Panc1 (cell line): ENCODE data around the gene TMEM258. TPM values are rescaled to one million over a fixed set of nuclear protein-coding genes. Genes with fewer than 3 reads are reported as not detected.

Source experiments
- ATAC-seq: fragments of 200-7000 bp; cut with Tn5 transposase; 2 replicates; pipeline ENCODE4 v1.9.1; 2020; ENCODE audit warnings: mild to moderate bottlenecking, moderate library complexity
- BruUV-seq: library from RNA; stranded (reverse); fragments of 400-500 nt; replicated peaks from 2 replicates; lab custom pipeline; 2021; lab: Mats Ljungman, UMichigan
- CTCF ChIA-PET: fragments of 300-600 bp; sonication (Branson Sonifier 250); formaldehyde crosslinking; loops from one replicate; lab custom pipeline; 2022; ENCODE audit warnings: antibody characterized with exemption; lab: Charles Lee
- POLR2A ChIA-PET: fragments of 300-600 bp; sonication (Branson Sonifier 250); formaldehyde crosslinking; loops from one replicate; lab custom pipeline; 2022; ENCODE audit warnings: antibody characterized with exemption; lab: Charles Lee
- DNase-seq: peaks from one replicate; pipeline ENCODE4 v3.0.0-alpha.2; 2010; ENCODE audit warnings: low read depth, low spot score
- H3K27ac ChIP-seq: 2 replicates; pipeline ENCODE4 v1.5.1; 2011; ENCODE audit warnings: mild to moderate bottlenecking, low read length, inconsistent platforms
- H3K27me3 ChIP-seq: fragments of 200-500 bp; sonication (Bioruptor generic); 2 replicates; pipeline ENCODE4 v1.6.0; 2014; ENCODE audit warnings: low read length, inconsistent platforms; ENCODE audit not compliant: control insufficient read depth, insufficient read depth
- H3K36me3 ChIP-seq: fragments of 200-500 bp; sonication (Bioruptor generic); 2 replicates; pipeline ENCODE4 v1.5.1; 2014; ENCODE audit warnings: inconsistent platforms, mild to moderate bottlenecking, low read length, moderate library complexity; ENCODE audit not compliant: control insufficient read depth, insufficient read depth
- H3K4me1 ChIP-seq: 2 replicates; pipeline ENCODE4 v1.5.1; 2011; ENCODE audit warnings: inconsistent platforms, mild to moderate bottlenecking, low read length, moderate library complexity; ENCODE audit not compliant: control insufficient read depth, insufficient read depth
- H3K4me3 ChIP-seq, 2 experiments: 2 replicates each; pipeline ENCODE4 v1.5.1; 2011 to 2012; ENCODE audit warnings: low read depth in 2 of 2, low read length in 2 of 2, mild to moderate bottlenecking in 2 of 2, inconsistent platforms in 1 of 2, moderate library complexity in 1 of 2
- H3K9me3 ChIP-seq: fragments of 200-500 bp; sonication (Bioruptor generic); 2 replicates; pipeline ENCODE4 v1.5.1; 2014; ENCODE audit warnings: low read depth, mild to moderate bottlenecking, inconsistent platforms, low read length, moderate library complexity; ENCODE audit not compliant: control insufficient read depth, insufficient read depth
- POLR2AphosphoS5 ChIP-seq: IDR thresholded peaks from 2 replicates; pipeline ENCODE4 v1.6.1; 2012; ENCODE audit warnings: mild to moderate bottlenecking, low read depth, low read length, moderate library complexity
- SIN3A ChIP-seq: IDR thresholded peaks from 2 replicates; pipeline ENCODE4 v1.6.1; 2012; ENCODE audit warnings: low read depth, mild to moderate bottlenecking, low read length, moderate library complexity, borderline replicate concordance; ENCODE audit not compliant: insufficient read depth
- TCF7L2 ChIP-seq: IDR thresholded peaks from 2 replicates; pipeline ENCODE4 v1.6.1; 2011; ENCODE audit warnings: mild to moderate bottlenecking, low read depth, low read length, inconsistent platforms
- in situ Hi-C: cut with HindIII; loops from 2 replicates; pipeline ENCODE4 v1.10.0; 2016; ENCODE audit warnings: low sequenced_read_pairs, low pct_unique_long_range_greater_than_20kb
- intact Hi-C: fragments of 100-400 bp; cut with micrococcal nuclease; formaldehyde crosslinking; loops from one replicate; pipeline ENCODE4 v1.10.0; 2022; ENCODE audit not compliant: unreplicated experiment
- total RNA-seq: library from RNA; stranded (reverse); gene quantifications from one replicate; pipeline ENCODE4 v1.2.1, GENCODE V29; 2021; ENCODE audit not compliant: unreplicated experiment
- TF ChIP-seq, protein P1 (sequence below): fragments of 450-650 bp; IDR thresholded peaks from 2 replicates; pipeline ENCODE4 v1.5.1; 2017; ENCODE audit warnings: mild to moderate bottlenecking
- TF ChIP-seq, protein P2 (sequence below), 2 experiments: IDR thresholded peaks; 2 replicates each; pipeline ENCODE4 v1.6.1; 2011 to 2012; ENCODE audit warnings: low read depth in 2 of 2, control low read depth in 1 of 2, low read length in 1 of 2, mild to moderate bottlenecking in 1 of 2, moderate library complexity in 1 of 2; ENCODE audit not compliant: insufficient read depth in 1 of 2

Gene TMEM258
- total RNA-seq, 1 experiment from 2014 or later, result 139 TPM

- ChIA-PET CTCF (interaction anchor here (0.6 to 1.2 kb wide), 2 partner anchors 9 to 37 kb away, joined by 3 read pairs; no protein-coding TSS in a partner anchor), POLR2A (no interaction called here)
- BruUV-seq, result no TSS peak
- intact Hi-C loops (no loop called here), in situ Hi-C loops (no loop called here)
- Histone ChIP-seq H3K27me3 (no peaks in the 10 kb centered on the region), H3K9me3 (no peaks in the 10 kb centered on the region), H3K36me3 (peaks cover under 1% of the 10 kb centered on the region; the same call in 1 of the 2 replicates), H3K27ac (no peak overlapping the region), H3K4me1 (no peaks in the 10 kb centered on the region), H3K4me3 (no peak overlapping the region)
- no peak for DNase-seq
- ATAC-seq, result no peak
- TF ChIP-seq, protein P1, sequence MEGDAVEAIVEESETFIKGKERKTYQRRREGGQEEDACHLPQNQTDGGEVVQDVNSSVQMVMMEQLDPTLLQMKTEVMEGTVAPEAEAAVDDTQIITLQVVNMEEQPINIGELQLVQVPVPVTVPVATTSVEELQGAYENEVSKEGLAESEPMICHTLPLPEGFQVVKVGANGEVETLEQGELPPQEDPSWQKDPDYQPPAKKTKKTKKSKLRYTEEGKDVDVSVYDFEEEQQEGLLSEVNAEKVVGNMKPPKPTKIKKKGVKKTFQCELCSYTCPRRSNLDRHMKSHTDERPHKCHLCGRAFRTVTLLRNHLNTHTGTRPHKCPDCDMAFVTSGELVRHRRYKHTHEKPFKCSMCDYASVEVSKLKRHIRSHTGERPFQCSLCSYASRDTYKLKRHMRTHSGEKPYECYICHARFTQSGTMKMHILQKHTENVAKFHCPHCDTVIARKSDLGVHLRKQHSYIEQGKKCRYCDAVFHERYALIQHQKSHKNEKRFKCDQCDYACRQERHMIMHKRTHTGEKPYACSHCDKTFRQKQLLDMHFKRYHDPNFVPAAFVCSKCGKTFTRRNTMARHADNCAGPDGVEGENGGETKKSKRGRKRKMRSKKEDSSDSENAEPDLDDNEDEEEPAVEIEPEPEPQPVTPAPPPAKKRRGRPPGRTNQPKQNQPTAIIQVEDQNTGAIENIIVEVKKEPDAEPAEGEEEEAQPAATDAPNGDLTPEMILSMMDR, result no peak
- TF ChIP-seq, protein P2, sequence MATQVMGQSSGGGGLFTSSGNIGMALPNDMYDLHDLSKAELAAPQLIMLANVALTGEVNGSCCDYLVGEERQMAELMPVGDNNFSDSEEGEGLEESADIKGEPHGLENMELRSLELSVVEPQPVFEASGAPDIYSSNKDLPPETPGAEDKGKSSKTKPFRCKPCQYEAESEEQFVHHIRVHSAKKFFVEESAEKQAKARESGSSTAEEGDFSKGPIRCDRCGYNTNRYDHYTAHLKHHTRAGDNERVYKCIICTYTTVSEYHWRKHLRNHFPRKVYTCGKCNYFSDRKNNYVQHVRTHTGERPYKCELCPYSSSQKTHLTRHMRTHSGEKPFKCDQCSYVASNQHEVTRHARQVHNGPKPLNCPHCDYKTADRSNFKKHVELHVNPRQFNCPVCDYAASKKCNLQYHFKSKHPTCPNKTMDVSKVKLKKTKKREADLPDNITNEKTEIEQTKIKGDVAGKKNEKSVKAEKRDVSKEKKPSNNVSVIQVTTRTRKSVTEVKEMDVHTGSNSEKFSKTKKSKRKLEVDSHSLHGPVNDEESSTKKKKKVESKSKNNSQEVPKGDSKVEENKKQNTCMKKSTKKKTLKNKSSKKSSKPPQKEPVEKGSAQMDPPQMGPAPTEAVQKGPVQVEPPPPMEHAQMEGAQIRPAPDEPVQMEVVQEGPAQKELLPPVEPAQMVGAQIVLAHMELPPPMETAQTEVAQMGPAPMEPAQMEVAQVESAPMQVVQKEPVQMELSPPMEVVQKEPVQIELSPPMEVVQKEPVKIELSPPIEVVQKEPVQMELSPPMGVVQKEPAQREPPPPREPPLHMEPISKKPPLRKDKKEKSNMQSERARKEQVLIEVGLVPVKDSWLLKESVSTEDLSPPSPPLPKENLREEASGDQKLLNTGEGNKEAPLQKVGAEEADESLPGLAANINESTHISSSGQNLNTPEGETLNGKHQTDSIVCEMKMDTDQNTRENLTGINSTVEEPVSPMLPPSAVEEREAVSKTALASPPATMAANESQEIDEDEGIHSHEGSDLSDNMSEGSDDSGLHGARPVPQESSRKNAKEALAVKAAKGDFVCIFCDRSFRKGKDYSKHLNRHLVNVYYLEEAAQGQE (IDR thresholded peaks at IDR 0.05; ENCODE audit: insufficient read depth in 1 of 2, low read depth in 2 of 2, low read length in 1 of 2), result no peak
Measured at GRCh38 chr11:61784506-61784805, 7.9 kb downstream of the TMEM258 start.

DNA sequence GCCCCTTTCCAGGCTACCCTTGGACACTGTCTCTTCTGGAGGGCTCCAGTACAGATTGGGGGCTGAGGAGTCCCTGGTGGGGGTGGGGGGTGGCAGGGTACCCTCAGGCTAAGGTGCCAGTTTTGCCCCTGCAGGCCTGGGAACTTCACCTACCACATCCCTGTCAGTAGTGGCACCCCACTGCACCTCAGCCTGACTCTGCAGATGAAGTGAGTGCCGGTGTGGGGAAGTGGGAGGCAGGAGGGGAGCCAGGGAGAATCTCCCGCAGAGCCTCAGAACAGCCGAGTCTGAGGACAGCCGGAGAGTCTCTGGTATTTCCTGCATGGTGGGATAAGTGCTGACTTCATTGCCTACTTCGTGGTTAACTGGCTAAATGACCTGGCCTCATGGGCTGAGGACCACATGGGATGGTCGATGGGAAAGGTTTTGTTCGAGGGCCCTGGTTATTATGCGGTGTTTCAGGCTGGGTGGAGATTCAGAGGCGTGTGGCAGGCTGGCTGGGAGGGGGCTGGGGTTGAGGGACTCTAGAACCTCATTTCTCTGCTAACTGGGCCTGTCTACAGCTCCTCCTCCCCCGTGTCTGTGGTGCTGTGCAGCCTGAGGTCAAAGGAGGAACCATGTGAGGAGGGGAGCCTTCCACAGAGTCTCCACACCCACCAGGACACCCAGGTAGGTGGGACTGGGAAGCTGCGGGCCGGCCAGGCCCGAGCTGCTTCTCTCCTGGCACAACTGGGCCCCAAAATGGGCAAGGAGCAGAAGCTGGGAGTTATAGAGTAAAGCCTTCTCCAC lies 8.5 kb downstream of the TMEM258 start:
- no peaks in the 10 kb centered on the region for H3K4me1 ChIP-seq
- ATAC-seq (no peak), DNase-seq (no peak)
- no TSS peak for BruUV-seq
- in situ Hi-C loops (no loop called here), intact Hi-C loops (no loop called here)
- ChIA-PET POLR2A (no interaction called here), CTCF (interaction anchor here (0.6 to 1.2 kb wide), 2 partner anchors 9 to 36 kb away, joined by 3 read pairs; no protein-coding TSS in a partner anchor)
- TF ChIP-seq, protein P1, result no peak
- TF ChIP-seq TCF7L2 (no peak), POLR2AphosphoS5 (no peak; the same call in 1 of the 2 replicates), SIN3A (no peak)
- TF ChIP-seq, protein P2 (IDR thresholded peaks at IDR 0.05; ENCODE audit: insufficient read depth in 1 of 2, low read depth in 2 of 2, low read length in 1 of 2), result no peak
- no peaks in the 10 kb centered on the region for H3K27me3 ChIP-seq
- no peaks in the 10 kb centered on the region for H3K36me3 ChIP-seq
- H3K9me3 ChIP-seq, result no peaks in the 10 kb centered on the region
- H3K4me3 ChIP-seq, result no peak overlapping the region
- no peak overlapping the region for H3K27ac ChIP-seq
